ENCODE results near the gene NIPA2.

DNA sequence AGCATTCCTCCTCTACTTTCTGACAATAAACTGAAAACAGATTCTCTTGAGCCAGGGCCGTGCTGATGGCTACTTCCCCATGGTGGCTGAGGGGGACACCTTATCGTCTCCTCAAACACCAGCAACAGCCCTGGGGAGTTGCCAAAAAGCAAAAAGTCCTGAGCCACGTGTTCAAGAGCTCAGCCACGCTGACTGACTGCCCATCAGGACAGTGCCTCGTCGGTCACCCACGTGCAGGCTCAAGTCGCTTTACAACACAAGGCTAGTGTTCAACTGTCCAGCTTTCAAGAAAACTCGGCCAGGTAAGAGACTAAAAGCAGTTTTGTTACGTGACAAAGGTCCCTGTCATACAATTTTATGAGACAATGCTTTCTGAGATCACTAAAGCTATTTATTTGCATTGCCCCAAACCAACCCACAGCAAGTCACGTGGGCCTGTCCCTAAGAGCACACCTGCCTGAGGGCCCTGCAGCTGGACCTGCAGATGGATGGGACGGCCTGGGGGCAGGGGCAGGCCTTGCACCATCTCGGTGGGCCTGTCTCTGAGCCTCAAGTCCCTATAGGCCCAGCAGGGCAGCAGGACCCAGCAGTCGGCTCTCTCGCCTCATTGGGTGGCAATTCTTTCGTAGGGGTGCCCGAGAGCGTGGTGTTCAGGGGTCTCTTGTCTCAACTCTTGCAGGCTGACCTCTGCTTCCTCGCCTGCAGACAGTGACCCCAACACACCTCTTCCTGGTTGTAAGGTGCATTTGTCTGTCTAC, 42.7 kb downstream of the NIPA2 start:
- TF ChIP-seq GATA2 (IDR thresholded peaks at IDR 0.05; ENCODE audit: low read depth, low read length) (no peak), GATA3 (IDR thresholded peaks at IDR 0.05; ENCODE audit: low read depth, low read length) (no peak)

All from SH-SY5Y (cell line).